Heart left ventricle (tissue), 13 donors: ENCODE measurements around the gene ZBTB7C.

ENCODE experiments used
- POLR2A ChIP-seq, 2 donors: fragments of 450-650 bp; IDR thresholded peaks; one replicate each; pipeline ENCODE4 v1.6.1; 2017; ENCODE audit warnings: antibody characterized with exemption in 2 of 2, mild to moderate bottlenecking in 2 of 2, moderate library complexity in 2 of 2
- TF ChIP-seq, protein P1 (sequence below), 12 donors: fragments of 200-600 bp; sonication (generic) in 4 of 12; IDR thresholded peaks; one replicate each; pipeline versions ENCODE4 v1.5.0 to v1.8.0; 2018 to 2022; ENCODE audit warnings: antibody characterized with exemption in 12 of 12, mild to moderate bottlenecking in 5 of 12
- donor health status: ischemic (EF 13 %, LVEDD 7.1; RV severe dilation, severe dysfunction).
- donor health status: DM: no; HTN: yes; CAD: no.
- donor health status: DM: no; HTN: no; CAD: no.
- donor health status: ischemic (EF 25% LVEDD 6.9; RV normal size, moderate dysfunction).
- donor health status: ischemic (EF 25% LVEDD 5.7; RV mildly dilated, moderate dysfunction).
- donor health status: ischemic (EF 35%, LVEDD 5.7; RV mildly dilated, moderate dysfunction).
- donor health status: nonischemic (EF 11% LVEDD 7.7; RV severe dilation, severe dysfunction).
- donor health status: DM: yes; HTN: yes; CAD: no.
- donor health status: PGD.
- donor health status: ischemic (EF 29% LVEDD 5.4; RV normal size, mild dysfunction).
- donor health status: nonischemic (EF 23%, LVEDD 6.1; RV moderate dilation, normal function).

DNA sequence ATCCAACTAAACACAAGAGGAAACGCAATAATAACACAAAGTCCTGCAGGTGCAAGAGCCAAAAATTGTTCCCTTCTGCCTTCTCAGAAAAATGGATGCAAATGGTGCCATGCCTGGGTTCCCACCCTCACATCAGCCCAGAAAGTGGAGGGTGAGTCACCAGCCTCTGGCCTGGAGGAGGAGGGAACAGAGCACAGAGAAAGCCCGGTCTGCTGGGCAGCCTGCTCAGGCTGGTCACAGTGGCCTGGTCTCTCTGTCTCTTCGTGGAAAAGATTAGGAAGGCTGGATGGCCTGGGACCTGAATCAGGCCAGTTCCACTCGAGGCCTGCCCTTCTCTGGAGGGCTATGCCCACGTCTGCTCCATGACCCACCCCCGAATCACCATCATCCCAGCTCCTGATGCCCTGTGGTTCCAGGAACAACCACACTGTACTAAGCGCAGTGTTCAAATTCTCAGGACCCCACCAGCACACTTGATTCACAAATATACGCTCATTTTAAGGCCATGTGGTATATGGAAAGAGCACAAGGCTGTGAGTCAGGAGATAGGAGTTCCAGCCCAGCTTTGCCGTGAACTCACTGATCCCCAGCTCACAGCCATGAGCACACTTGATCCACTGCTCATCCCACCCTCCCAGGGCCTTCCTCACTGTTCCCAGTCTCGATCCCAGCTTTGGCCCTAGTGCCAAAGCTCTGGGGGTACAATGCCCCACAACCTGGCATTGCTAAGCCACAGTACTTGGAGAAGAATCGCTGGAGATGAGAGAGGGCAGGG lies 82.1 kb downstream of the ZBTB7C start:
- TF ChIP-seq, protein P1, sequence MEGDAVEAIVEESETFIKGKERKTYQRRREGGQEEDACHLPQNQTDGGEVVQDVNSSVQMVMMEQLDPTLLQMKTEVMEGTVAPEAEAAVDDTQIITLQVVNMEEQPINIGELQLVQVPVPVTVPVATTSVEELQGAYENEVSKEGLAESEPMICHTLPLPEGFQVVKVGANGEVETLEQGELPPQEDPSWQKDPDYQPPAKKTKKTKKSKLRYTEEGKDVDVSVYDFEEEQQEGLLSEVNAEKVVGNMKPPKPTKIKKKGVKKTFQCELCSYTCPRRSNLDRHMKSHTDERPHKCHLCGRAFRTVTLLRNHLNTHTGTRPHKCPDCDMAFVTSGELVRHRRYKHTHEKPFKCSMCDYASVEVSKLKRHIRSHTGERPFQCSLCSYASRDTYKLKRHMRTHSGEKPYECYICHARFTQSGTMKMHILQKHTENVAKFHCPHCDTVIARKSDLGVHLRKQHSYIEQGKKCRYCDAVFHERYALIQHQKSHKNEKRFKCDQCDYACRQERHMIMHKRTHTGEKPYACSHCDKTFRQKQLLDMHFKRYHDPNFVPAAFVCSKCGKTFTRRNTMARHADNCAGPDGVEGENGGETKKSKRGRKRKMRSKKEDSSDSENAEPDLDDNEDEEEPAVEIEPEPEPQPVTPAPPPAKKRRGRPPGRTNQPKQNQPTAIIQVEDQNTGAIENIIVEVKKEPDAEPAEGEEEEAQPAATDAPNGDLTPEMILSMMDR (IDR thresholded peaks at IDR 0.05), result no peak
- TF ChIP-seq POLR2A (IDR thresholded peaks at IDR 0.05), result no peak
